Glomerular visceral epithelial cell (primary cell): Measurements from ENCODE around the gene ORAI1.
"Not testable (repeated sequence)": the region's sequence is repeated elsewhere in the genome, so short reads cannot be mapped to it uniquely, and the experiment has no call there.

Source experiments
- DNase-seq: peaks from one replicate; pipeline ENCODE4 v3.0.0-alpha.2; 2016; ENCODE audit errors: extremely low spot score

Gene ORAI1

DNA sequence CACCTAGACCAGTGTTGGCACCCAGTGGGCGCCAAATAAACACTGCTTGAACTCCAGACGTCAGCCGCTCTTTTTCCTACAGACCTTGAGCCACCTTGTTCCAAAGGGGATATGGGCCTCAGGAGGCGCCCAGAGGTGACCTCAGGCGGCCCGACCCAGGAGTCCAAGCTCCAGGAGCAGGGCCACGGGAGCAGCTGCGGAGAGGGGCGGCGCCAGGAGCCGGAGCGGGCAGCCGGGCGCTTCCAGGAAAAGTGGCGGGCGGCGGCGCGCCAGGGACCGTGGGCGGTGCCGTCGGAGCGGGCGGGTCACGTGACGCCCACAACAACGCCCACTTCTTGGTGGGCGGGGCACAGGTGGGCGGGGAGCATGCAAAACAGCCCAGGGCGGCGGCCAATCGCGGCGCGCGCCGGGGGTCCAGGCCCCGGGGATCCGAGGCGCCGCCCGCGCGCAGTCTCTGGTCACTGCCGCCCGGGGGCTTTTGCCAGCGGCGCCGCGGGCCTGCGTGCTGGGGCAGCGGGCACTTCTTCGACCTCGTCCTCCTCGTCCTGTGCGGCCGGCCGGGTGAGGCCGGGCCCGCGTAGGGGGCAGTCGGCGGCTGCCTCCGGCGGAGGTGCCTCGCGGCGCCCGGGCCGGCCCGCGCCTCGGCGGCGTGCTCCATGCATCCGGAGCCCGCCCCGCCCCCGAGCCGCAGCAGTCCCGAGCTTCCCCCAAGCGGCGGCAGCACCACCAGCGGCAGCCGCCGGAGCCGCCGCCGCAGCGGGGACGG is at the start of gene ORAI1:
Gene ORAI1 (plus strand): TSS at position 444 of the 766 bp plus-strand sequence.
- peak; percentile 95 for DNase-seq

DNA sequence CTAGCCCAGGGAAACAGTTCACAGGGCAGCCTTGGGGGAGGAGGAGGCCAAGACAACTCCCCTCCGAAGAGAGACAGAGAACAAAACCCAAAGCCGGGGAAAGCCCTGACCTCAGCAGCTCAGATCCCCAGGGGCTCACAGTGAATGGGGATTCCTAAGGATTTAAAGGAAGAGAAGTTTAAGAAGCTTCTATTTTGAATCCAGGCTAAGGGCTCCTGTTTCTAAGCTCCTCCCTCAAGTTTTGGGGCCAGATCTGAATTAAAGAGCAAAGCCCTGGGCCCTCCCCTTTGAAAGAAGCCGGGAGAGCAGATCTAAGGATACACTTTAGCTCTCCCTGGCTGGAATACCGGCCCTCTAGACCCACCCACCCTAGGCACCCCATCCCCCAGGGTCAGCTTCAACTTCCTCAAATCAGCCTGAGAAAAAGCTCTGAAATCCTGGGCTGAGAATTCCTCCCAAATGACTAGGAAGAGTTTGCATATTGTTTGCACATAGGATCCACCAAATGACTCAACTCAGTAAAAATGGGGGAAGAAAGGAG is 49.4 kb upstream of the ORAI1 start:
- DNase-seq = peak; percentile 69

DNA sequence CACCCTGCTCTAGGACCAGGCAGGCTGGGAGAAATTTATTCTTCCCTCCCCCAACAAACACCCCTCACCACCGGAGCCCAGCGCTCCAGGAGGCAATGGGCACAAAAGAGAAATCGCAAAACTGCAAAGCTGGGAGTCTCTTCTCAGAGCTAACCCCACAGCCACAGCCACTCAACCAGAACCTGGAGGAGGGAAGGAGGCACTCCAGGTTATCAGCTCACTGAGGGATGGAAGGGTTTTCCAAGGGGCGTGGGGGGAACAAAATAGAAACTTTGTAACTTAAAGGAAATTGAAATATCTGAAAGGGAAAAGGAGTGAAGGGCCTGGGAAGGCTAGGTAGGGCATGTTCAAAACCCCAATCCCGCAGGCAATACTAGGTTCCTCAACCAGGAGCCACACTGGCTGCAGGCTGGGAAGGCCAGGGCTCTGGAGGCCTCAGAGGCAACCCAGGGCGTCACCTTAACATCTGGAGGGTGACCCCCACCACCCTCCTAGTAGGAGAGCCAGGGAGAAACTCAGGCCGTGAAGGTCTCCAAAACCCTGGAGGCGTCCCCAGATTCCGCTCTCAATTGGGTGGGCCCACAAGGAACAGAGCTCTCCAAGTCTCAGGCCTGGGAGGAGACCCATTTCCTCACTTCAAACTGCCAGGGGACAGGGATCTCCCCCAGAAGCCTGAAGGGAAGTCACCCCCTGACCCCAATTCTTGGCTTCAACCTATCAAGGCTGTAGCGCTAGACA is 48.7 kb upstream of the ORAI1 start:
- DNase-seq = peak; percentile 56

DNA sequence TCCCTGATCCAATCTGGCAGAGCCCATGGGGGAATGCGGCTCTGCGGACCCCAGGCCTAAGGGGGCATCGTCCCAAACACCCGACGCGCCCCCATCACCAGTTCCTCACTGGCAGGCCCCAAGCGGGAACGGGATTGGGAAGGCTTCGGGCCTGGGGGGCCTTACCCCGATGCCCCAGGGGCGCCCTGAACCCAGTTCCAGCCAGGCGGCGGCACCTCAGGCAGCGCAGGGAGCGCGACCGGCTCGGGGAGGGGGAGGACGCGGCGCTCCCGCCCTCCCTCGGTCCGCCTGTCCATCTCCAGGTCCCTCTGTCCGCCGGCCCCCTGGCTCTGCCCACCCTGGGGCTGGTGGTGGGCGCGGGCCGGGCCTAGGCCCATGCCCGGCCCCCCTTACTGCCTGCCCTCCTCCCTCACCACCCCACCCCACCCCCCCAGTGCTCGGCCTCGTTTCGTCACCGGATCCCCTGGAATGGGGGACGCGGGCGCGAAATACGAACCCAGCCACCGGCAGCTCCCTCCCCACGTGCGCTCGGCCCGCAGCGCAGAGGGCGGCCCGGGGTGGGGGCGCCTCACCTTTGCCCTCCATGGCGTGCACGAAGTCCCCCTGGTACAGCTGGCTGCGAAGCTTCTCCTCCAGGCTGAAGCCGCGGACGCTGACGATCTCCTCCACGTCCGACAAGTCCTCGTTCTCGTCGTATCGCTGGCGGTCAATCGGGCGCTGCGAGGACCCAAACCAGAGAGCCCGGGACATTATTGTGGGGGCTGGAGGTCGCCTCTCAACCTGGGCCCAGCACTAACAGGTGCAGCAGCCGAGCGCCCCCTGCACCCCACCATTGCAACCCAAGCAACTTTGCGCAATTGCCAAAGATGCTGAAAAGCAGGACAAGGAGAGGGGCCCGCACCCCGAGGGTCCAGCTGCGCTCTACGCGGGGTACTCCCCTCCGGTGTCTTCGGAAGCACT is 47.8 kb upstream of the ORAI1 start:
- DNase-seq = no peak

DNA sequence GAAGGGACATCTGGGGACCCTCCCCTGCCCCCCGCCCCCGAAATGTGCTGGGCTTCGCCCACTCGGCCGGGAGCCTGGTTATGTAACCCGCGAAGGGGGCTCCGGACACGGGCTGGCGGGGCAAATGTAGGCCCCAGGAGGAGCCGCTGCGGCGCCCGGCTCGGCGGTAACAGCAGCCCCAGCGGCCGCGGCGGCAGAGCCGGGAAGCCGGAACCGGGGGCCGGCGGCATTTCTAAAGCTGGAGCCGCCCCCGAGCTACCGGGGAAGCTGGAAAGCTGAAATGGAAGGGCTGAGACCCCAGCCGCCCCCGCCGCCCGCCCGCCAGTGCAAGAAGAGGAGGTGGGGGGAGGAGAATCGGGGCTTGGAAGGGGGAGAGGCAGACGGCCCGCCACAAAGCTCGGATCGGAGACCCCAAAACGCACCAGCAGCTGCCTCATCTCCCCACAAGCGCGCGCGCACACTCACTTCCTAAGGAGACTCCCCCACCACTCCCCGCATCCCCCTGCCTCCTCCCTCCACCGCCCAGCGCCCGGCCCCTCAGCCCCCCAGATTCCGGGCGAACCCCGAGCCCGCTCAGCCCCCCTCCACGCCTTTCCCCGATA is 47.0 kb upstream of the ORAI1 start:
- no peak for DNase-seq

DNA sequence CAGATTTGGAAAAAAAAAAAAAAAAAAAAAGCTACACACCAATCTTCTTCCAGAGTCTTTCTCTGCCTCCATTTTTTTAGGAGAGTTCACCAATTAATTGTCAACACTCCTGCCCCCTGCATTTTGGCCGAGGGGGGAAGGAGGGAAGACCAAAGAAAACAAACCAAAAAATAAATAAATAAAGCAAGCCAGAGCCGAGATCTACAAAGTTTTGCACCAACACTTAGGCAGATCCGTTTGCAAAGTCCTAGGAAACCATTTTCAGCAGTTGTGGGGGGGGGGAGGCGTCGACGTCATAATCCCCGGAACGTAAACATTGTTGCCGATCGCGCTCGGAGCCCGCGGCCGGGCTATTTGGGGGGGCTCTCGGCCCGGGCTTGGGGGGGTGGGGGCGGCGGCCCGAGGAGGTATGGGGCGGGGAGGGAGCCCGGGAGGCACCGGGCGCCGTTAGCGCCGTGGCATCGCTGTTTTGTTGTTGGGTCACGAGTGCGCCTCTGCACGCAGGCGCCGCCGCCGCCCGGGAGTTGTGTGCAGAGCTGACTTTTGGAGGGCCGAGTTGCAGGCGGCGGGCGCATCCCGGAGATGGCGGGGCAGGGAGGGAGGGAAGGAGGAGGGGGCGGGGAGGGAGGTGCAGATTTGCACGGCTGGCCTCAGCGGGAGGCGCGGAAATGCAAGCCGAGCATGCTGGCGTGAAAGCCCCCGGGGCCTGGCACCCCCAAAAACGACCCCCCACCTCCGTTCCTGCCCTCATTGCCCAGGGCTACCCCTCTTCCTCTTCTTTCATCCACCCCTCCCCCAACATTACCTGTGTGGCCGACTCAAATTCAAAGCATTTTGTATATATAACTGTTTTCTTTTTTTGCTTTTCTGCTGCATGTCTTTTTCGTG is 46.1 kb upstream of the ORAI1 start:
- peak; percentile 53 for DNase-seq

DNA sequence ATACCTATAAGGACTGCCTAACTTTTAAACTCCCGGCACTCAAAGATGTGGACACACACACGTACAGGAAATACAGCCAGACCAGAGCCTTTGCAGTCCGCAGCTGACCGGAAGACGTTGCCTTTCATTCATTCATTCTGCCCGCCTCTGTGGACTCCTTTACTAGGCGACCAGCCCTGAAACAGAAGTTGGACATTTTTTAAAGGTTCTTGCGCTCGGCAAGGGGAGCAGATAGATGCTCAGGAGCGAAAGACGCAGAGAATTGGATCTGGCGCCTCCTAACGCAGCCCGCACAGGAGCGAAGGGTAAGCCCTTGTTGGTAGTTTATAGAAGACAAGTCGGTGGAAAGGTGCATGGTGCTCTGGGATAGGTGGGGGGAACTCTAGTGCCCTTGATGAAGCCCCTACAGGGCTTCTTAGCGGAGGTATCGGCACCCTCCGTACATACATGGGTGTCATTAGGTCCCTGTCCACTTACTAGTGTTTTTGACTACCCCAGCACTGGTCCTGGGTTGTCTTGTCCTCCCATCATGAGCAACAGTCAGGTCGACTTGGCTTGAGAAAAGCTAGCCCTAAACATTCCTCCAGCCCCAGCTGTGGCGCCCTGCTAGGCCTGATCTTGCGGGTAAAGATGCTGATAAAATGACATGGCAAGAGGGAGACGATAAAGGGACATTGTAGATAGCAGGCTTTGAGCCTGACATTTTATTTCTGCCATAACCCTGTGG is 45.2 kb upstream of the ORAI1 start, which contains the start of gene KDM2B:
Gene KDM2B (minus strand): TSS at position 65 of the 727 bp plus-strand sequence. CDS start 112 bp downstream, outside the sequence.
- DNase-seq = peak; percentile 55

DNA sequence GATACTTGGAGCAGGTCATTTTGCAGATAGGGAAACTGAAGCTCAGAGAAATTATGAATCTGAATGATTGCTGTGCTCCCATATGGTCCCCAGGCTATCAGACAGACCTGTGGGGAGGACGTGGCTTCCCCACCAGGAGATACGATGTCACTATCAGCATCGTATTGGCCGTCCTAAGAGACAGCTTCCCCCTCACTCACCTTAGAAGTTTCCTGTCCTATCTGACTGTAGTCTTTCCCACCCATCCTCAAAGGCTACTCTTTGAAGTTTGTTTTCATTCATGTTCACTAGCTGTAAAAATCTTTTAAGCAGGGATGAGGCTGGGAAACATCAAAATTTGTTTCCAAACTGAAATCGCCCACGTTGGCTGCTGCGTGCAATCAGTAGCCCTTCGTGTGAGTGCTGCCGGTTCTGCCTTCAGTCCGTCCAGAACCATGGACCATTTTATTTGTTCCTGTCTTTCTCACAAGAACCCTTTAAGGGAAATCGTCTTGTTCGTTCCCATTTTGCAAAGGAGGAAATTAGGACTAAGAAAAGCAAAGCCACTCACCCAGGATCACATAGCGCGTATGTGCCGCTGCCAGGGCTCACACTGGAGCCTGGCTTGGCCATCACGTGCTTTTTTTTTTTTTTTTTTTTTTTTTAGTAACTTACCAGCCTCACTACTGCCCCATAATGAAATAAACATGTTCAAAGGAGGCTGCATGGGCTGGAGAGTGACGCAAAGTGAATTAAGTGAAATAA is 44.5 kb upstream of the ORAI1 start:
- DNase-seq = no peak

DNA sequence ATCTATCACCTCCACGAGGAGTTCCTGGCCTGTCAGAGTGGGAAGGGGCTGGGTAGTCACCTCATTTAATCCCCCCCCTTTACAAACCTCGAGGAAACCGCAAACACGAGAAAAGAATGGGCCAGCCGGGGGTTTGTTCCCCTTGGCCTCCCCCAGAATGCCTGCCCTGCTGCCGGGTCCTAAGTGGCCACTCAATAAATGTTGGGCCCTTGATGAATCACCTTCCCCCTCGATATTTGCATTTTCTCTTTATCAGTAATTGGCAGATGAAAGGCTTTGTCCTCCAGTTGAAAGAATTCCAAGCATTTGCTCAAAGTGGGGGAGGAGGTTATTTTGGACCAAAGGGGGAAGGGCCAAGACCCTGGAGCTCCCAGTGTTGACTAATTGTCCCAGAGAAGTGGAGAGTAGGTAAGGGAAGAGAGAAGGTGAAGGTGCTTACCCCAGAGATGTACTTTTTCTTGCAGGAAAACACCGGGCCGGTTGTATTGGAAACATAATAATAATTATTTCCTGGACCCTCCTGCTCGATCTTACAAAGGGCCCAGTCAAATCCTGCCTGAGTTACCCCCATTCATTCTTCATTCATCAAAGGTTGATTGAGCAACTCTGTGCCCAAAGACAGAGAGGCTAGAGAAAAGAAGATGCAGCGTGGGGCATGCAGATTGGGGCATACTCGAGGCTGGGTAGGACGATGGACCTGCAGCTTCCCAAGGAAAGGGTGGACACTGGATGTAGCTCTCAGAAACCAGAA is 43.6 kb upstream of the ORAI1 start:
- DNase-seq = peak; percentile 30

DNA sequence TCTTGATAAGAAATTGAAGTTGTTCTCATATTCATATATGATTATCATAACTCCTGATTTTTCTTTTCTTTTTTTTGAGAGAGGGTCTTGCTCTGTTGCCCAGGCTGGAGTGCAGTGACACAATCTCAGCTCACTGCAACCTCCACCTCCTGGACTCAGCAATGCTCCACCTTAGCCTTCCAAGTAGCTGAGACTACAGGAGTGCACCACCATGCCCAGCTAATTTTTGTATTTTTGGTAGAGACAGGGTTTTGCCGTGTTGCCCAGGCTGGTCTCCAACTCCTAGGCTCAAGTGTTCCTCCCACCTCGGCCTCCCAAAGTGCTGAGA is 43.0 kb upstream of the ORAI1 start:
- DNase-seq = not testable (repeated sequence)

DNA sequence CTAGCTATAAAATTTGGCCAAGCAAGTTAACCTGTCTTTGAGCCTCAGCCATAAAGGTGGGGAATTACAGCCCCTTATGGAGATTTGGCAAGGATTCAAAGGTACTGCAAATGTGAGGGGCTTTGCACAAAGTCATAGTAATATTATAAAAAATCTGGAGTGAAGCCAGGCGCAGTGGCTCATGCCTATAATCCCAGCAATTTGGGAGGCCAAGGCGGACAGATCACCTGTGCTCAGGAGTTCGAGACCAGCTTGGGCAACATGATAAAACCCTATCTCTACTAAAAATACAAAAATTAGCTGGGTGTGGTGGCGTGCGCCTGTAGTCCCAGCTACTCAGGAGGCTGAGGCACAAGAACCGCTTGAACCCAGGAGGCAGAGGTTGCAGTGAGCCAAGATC is 41.4 kb upstream of the ORAI1 start:
- not testable (repeated sequence) for DNase-seq

DNA sequence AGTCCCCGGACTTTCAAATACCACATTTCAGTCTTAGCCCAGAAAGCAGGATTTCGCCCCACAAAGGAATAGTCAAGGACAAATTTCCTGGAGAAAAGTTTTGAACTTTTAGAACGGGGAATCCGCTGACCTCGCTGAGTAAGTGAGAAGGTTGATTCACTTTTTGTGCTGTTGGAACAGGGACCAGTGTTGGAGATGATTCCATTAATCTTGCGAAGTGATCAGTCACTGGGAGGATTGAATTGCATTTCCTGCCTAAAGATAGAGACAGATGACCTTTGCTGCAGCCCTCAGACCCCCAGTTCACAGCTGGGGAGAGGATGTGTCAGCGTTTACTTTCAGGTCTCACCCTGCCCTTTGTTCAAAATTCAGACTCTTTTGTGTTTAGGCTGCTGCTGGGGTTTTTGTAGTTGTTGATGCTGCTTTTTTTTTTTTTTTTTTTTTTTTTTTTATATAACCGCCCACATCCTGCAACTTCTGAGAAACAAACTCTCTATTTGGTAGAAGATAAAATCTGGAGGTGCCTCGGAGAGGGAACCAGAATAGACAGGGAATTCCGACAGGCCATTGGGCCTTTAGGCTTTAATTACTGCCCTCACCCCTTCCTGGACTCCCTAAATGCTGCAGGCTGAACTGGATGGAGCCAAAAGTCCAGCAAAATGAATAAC is 35.7 kb upstream of the ORAI1 start:
- DNase-seq = no peak

DNA sequence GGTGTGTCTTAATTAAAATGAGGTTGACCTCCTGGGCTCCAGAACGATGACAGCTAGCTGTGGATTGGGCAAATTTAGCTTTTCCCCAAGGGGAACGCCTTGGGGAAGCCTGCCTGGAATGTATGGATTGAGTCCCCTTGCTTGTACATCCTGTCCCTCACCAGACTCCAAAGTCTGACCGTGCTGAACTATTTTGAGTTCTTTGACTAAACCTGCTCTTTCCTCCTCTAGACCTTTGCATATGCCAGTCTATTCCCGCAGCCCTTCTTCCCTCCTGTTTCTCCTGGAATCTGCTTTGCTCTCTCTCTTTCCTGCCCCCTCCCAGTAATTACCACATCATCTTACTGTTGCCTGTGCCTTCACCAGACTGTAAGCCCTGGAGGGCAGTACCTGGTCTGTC is 34.0 kb upstream of the ORAI1 start:
- DNase-seq = no peak

DNA sequence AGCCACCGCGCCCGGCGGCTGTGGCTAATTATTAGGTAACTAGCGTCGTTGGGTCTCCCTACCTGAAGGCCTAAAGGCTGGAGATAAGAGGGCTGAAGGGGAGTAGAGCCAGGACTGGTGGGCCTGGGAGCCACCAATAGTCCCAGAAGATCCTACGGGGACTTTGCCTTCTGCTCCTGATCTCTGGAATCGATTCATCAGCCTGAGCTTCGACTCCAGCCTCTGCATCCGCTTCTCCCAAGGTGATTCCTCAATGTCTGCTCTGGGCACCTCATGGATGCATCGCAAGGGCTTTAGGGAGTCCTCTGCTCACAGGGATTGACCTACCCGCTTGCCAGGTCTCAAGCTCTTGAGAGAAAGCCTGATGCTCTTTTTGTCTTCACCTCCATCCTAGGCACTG is 30.8 kb upstream of the ORAI1 start:
- no peak for DNase-seq

DNA sequence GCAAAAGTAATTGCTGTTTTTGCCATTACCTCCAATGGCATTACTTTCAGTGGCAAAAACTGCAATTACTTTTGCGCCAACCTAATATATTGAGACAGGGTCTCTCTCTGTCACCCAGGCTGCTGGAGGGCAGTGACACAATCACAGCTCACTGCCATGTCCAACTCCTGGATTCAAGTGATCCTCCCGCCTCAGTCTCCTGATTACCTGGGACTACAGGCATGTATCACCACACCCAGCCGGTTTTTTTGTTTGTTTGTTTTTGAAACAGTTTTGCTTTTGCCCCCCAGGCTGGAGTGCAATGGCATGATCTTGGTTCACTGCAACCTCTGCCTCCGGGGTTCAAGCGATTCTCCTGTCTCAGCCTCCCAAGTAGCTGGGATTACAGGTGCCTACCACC is 29.8 kb upstream of the ORAI1 start:
- DNase-seq = no peak

DNA sequence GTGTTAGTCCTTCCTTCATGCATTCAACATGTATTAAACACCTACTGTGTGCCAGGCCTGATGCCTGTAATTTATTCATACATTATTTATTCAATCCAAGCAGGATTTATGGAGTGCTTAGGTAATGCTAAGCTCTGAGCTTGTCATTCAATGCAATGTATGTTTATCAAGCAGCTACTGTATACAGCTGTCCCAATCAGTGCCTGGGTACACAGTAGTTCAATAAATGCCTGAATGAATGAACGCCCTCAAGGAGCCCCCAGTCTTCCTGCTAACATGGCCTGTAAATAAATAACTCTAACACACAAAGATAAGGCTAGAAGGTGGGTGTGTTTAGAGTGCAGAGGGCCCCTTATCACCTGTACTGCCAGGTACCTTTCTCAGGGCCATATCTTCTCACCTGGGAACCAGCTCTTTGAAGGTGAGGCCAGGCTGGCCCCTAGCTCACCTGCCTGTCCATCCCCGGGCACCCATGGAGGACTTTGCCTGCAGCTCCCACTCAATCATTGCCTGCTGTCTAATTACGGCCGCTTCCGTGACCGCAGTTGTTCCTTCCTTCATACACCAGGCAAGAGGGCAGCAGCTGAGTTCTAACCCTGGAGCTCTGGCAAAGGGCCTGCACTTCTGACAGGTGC is 25.5 kb upstream of the ORAI1 start:
- no peak for DNase-seq

DNA sequence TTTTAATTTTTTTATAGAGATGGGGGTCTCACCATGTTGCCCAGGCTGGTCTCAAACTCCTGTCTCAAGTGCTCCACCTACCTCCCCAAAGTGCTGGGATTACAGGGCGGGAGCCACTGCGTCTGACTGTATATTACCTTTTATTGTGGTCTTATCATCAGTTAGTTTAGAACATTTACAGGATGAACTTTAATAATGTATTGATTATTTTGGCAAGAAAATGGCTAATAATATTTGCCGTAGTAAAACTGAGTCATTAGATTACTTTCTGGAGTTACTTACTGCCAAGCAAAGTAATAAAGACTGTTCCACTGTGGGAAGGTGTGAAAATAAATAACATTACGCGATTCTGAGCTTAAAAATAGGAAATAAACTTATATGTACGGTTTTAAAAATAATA is 23.6 kb upstream of the ORAI1 start:
- DNase-seq = no peak
